GM21619 (cell line): ENCODE measurements around the gene SCN1B.
"Not testable (repeated sequence)": the region's sequence is repeated elsewhere in the genome, so short reads cannot be mapped to it uniquely, and the experiment has no call there.

Experiments used
- ATAC-seq: cut with Tn5 transposase; IDR thresholded peaks from one replicate; pipeline ENCODE4 v1.9.1; 2021; ENCODE audit not compliant: unreplicated experiment

The SCN1B gene

DNA sequence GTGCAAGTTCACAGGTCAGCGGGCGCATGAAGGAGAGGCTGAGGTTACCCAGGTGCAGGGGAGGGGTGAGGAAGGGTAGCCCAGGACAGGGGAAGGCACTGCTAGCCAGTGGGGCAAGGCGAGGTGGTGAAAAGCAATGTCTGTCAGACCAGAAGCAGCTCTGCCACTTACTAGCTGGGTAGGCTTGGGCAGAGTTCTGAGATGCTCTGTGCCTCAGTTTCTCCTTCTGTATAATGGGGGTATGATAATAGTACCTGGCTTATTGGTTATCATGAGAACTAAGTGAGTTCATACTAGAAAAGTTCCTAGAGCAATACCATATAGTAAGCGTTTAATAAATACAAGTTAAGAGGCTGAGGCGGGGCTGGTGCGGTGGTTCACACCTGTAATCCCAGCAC is 14.3 kb upstream of the SCN1B start:
- ATAC-seq = no peak

DNA sequence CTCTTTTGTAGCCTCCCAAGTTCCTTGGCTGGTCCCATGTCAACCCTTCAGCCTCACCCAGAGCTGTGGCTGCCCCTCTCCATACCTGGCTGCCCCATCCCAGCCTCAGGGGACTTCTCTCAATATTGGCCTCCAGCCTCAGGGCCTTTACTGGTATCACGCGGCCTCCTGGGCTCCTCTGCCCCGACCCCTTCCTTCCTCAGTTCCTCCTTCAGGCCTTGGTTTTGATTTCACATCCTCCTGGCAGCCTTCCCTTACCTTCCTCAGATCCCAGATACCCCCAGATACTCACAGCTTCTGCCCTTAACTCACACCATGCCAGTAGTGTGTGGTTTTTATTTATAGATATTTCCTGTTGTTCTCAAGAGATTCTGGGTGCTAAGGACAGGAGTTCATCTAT is 12.8 kb upstream of the SCN1B start:
- ATAC-seq = no peak

DNA sequence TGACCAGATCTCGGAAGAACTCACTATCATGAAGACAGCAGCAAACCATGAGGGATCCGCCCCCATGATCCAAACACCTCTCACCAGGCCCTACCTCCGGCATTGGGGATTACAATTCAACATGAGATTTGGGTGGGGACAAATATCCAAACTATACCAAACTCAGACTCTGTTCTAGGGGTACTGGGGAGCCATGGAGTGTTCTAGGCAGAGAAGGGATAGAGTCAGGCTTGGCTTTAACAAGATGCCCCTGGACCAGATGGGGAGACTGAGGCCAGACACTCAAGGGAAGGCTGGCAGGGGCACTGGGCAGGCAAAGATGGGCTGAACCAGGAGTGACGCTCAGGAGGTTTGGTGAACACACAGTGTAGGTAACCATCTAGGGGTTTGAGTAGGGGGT is 11.9 kb upstream of the SCN1B start:
- ATAC-seq = no peak

DNA sequence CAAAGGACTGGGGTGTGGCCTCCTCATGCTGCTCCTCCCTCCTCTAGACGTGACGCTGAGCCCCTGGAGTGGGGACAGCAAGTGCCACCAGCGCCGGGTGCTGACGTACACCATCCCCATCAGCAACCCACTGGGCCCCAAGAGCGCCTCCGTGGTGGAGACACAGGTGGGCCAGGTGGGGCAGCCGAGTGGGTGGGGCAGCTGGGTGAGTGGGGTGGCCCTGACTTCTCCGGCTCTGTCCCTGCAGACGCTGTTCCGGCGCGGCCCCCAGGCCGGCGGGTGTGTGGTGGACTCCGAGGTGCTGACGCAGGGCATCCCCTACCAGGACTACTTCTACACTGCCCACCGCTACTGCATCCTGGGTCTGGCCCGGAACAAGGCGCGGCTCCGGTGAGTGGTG is 11.1 kb upstream of the SCN1B start:
- no peak for ATAC-seq

DNA sequence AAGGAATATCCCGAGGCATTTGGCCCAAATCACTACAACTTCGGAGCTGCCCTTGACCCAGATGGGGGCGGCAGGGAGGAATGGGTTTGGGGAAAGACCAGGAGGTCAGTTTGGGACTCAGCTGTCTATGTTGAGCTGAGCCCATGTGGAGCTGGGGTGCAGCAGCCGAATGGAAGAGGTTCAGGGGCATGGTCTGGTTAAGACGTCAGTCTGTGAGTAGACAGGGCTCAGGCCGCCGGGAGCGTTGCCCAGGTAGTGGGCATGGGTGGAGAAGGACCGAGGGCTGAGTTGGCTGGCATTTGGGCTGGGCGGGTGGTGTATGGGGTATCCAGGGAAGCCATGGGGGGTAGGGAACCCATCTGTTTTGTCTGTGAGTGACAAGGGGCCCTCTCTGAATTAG is 9.3 kb upstream of the SCN1B start:
- no peak for ATAC-seq

DNA sequence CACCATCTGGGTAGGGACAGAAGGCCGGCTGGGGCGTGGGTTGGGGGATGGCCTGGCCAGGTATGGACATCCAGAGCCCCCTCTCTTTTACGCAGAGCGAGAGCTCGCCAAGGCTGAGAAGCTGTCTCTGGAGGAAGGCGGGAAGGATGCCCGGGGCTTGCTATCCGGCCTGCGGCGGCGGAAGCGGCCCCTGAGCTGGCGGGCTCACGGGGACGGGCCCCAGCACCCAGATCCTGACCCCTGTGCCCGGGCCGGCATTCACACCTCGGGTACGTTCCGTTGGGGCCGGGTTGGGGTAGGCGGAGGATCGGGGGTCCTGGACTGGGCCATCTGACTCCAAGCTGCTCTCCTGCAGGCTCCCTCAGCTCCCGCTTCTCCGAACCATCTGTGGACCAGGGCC is 8.7 kb upstream of the SCN1B start:
- ATAC-seq = no peak

DNA sequence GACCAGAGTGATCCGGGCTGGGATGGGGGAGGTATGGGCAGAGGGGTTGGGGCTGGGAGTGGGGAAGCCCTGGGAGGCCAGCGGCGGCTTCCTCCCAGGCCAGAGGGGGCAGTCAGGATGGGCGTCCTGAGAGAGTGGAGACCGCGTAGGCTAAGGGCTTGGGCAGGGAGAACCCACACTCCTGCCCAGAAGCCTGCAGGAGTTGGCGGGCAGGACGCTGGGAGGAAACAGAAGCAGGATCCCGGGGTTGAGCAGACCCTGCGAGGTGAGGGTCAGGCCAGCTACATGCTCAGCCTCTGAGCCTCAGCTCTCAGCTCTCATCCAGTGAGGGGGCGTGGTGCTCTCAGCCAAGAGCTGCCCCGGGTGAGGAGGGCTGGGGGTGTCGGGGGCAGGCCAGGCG is 7.8 kb upstream of the SCN1B start:
- no peak for ATAC-seq

DNA sequence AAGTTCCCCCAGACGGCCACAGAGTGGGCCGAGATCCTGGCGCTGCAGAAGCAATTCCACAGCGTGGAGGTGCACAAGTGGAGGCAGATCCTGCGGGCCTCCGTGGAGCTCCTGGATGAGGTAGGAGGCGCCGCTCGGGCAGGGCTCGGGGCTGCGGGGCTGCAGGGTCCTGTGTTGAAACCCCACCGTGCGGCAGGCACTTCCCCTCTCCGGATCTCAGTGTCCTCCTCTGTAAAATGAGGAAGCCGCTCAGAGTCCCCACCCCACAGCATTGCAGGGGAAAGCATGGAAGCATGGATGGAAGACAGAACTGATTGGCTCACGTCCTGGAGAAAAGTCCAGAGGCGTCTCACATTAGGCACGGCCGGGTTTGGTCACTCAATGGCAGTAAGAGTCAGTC is 6.8 kb upstream of the SCN1B start:
- ATAC-seq = no peak

DNA sequence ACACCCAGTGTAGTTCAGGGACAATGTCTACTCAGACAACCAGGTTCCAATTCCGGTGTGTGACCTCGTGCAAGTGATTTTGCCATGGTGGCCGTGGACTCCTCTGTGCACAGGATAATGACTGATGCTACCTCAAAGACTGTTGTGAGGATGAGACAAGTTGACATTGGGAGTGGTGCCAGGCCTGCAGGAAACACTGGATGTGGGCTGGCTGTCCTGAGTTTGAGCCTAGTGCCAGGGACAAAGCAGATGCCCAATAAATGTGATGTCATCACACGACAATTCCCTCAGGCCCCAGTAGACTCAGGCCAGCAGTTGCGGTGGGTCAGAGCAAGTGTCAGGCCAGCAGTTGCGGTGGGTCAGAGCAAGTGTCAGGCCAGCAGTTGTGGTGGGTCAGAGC is 6.2 kb upstream of the SCN1B start:
- no peak for ATAC-seq

DNA sequence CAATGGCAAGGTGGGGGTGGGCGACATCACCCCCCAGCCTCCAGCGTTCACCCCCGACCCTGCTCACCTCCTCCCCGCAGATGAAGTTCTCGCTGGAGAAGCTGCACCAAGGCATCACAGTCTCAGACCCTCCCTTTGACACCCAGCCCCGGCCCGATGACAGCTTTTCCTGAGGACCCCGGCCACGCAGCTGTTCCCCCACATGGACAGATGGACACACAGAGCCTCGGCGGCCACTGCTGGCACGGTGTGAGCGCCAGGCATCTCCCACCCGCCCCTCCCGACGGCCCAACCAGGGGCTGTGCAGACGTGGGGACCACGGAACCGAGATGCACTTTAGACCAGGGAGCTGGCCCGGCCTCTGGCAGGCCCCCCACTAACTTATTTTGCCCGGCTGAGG is 4.3 kb upstream of the SCN1B start:
- ATAC-seq = no peak

DNA sequence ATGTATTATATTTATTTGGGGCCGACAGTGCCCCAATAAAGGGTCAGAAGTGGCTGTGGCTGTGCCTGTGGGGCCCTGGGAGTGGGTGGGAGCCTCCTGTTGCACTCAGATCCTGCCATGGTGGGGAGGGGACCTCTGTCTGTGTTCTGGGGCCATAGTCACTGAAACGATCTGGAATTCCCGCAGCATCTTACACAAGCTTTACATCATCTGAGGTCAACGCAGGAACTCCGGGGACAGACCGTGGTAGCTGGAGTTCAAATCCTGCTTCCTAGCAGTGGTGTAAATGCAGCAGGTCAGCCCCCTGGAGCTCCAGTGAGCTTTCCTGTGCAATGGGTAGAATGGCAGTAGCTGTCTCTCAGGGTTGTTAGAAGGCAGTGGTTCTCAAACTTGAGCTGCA is 3.9 kb upstream of the SCN1B start:
- ATAC-seq = no peak

DNA sequence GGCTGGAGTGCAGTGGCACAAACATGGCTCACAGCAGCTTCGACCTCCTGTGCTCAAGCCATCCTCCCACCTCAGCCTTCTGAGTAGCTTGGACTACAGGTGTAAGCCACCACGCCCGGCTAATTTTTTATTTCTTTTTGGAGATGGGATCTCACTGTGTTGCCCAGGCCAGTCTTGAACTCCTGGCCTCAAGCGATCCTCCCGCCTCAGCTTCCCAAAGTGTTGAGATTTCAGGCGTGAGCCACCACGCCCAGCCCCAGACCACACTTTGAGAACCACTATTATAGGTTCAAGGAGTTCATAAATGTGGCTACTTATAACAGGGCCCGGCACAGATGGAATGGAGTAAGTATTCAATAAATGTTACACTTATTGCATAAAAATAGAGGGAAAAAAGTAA is 3.3 kb upstream of the SCN1B start:
- no peak for ATAC-seq

DNA sequence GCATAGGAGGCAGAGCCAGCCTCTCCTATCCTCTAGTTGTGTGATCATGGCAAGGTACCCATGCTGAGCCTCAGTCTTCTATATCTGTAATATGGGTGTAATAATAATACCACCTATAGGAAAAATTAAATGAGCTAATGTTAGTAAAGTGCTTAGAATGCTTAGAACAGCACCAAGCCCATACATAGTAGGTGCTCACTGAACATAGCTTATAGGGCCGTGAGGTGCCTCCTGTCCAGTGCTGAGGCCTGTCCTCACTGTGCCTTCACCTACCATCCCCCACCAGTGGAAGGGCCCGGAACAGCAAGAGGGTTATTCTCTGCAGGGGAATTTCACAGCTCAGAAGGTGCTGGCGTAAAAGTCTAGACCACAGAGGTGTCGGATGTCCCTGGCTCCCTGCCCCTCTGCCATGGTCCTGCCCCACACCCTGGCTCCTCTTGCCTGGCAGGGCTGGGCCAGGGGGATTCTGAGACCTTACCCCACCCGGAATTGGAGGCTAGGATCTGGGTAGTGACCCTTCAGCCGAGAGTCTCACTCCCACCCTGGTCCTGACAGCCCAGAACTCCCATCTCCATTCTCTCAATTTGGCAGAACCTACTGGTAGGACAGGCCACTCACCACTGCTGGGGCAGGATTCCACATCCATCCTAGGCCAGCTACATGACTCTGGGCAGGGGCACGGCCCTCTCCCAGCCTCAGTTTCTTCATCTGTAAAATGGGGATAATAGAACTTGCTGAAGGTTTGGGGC is 2.2 kb upstream of the SCN1B start:
- no peak for ATAC-seq

DNA sequence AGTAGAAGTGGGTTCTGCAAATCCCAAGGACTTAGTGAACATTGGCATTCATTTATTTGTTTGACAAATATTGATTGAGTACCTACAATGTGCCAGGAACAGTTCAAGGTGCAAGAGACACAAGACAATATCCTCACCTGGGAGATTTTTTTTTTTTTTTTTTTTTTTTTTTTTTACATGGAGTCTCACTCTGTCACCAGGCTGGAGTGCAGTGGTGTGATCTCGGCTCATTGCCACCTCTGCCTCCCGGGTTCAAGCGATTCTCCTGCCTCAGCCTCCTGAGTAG is 1.7 kb upstream of the SCN1B start:
- not testable (repeated sequence) for ATAC-seq

DNA sequence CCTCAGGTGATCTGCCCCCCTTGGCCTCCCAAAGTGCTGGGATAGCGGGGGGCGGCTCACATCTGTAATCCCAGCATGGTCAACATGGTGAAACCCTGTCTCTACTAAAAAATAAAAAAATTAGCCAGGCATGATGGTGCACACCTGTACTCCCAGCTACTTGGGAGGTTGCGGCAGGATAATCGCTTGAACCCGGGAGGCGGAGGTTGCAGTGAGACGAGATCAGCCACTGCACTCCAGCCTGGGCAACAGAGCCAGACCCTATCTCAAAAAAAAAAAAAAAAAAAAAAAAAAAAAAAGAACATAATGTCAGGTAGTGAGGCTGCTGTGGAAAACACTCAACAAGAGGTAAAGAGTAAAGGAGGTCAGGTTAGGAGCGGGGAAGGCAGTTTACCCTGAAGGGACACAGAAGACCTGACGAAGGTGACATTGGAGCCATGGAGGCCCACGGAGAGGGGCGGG is 964 bp upstream of the SCN1B start:
- not testable (repeated sequence) for ATAC-seq

DNA sequence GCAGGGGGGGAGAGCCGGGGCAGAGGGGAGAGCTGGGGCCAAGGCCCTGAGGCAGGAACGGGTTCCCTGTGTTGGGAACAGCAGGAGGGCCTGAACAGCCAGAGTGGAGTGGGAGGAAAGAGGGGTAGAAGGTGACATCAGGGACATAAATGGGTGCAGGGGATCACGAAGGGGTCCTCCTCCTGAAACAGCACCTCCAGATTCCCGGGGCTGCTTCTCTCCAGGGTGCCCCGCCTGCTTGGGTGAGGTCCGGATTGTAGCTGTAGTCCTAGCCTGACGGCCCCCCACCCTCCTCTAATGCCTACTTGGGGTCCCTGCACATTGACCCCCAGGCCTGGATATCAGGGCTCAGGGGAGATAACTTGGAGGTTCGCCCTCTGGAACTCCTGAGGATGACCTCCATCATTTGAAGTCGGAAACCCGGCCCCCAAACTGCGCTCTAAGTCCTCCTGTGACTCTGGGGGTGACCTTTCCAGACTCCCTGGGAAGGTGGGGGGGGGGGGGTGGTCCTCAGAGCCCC is 473 bp upstream of the SCN1B start:
- ATAC-seq = no peak

DNA sequence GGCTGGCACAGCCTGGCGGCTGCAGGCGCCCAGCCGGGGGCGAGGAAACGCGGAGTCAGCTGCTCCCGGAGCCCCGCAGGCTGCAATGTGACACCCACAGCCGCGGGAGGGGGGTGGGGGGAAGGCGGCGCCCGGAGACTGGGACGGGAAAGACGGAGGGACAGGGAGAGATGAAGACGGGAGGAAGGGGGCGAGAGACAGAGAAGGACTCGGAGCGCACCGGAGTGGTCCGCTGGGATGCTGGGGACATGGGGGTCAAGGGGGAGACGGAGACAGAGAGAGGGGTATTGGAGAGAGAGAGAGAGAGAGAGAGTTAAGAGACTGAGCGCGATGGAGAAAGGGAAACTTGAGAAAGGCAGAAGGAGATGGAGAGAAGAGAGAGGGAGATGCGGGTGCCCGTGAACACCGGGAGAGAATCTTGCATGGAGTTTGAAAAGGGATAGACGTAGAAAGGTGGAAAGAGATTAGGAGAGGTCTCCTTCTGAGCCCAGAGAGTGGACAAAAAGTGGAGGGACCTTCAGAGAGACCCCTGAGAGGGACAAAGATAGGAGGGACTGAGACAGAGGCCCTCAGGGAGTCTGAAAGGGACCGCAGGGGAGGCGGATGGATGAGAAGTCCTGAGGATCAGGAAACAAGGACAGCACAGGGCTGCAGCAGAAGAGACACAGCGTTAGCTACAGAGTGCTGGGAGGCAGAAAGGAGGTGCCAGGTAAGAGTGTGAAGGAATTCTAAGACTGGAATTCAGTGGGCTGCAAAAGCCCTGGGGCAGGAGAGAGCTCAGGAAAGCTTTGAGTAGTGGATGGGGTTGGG is 1.0 kb downstream of the SCN1B start:
- no peak for ATAC-seq

DNA sequence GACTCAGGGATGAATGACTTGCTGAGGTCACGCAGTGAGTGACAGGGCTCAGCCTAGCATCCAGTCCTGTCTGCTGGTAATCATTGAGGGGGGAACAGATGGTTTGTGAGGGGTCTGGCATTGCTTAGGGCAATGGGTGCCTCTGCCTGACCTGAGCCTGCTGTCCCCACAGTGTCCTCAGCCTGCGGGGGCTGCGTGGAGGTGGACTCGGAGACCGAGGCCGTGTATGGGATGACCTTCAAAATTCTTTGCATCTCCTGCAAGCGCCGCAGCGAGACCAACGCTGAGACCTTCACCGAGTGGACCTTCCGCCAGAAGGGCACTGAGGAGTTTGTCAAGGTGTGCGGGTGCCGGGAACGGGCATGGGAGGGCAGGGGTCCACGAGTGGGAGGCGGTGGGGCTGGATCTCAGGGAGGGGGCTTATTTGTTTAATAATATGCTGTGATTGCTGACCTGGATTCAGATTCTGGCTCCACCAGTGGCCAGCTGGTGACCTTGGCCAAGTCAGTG is 2.1 kb downstream of the SCN1B start:
- no peak for ATAC-seq

DNA sequence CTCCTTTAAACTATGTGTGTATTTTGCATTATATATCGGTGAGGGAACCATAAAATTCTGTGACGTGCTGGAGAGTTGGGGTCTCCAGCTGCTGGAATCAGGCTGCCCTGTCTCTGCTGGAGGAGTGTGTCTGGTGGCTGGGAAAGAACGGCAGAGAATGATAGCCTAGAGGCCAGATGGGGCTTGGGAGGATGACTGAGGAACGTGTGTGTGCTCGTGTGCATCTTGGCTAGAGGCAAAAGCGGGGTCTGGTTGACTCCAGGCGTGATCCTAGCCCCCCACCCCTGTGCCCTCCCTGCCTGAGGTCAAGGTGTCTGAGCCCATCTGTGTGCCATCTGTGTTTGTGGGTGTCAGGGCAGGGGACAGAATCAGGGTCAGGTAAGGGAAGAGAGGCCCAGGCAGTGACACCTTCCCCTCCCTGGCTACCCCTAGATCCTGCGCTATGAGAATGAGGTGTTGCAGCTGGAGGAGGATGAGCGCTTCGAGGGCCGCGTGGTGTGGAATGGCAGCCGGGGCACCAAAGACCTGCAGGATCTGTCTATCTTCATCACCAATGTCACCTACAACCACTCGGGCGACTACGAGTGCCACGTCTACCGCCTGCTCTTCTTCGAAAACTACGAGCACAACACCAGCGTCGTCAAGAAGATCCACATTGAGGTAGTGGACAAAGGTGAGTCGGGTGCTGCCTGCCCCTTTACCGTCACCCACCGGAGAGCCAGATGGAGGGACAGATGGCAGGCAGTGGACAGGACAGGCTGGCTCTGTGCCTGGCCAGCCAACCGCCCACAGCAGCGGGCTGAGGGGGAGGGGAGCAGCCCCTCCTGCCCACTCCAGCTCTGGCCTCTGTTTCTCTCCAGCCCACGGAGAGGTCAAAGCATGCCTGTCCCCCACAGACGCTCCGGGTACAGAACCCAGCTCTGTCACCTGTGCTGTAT is 3.1 kb downstream of the SCN1B start:
- ATAC-seq = no peak

DNA sequence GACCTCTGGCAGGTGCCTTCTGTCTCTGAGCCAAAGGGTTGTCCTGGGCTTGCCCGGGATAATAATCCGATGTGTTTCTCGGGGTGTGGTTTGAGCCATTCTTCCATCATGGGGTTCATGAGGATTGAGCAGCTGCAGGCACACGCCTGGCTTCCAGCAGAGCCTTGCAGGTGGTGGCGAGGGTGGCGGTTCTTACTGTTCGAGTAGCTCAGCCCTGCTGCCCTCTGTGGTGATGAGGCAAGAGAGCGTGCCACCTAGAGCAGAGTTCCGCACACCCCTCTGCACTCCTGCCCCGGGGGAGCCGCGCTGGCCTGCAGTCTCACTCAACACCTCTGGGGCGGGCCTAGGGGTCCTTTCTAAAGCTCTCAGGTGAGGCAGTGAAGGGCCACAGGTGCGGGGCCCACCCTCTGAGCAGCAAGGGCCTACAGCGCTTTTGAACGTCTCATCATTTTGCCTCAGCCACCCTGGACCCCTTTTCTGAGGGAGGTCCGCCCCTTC is 3.8 kb downstream of the SCN1B start:
- ATAC-seq = no peak
